ENCODE measurements around the gene GATAD2A. TPM values are rescaled to one million over a fixed set of nuclear protein-coding genes. Genes with fewer than 3 reads are reported as not detected.

The GATAD2A gene
- polyA plus RNA-seq, 3 donors = 46.4 to 58.0 (median 54.2) TPM

- DNase-seq (ENCODE audit: extremely low read depth in 1 of 11, low read depth in 9 of 11, low spot score in 4 of 11) = no peak
Measured at GRCh38 chr19:19477705-19478383, 72.4 kb downstream of the GATAD2A start.

- DNase-seq (ENCODE audit: extremely low read depth in 1 of 11, low read depth in 9 of 11, low spot score in 4 of 11) = no peak
Measured at GRCh38 chr19:19480688-19481087, 75.2 kb downstream of the GATAD2A start.

GRCh38 chr19:19482809-19483596, 77.5 kb downstream of the GATAD2A start:
- no peak for DNase-seq (ENCODE audit: extremely low read depth in 1 of 11, low read depth in 9 of 11, low spot score in 4 of 11)

- DNase-seq (ENCODE audit: extremely low read depth in 1 of 11, low read depth in 9 of 11, low spot score in 4 of 11) = no peak
Measured at GRCh38 chr19:19485161-19485997, 79.9 kb downstream of the GATAD2A start.

GRCh38 chr19:19485998-19486290, 80.5 kb downstream of the GATAD2A start:
- no peak for DNase-seq (ENCODE audit: extremely low read depth in 1 of 11, low read depth in 9 of 11, low spot score in 4 of 11)

GRCh38 chr19:19486343-19487076, 81.0 kb downstream of the GATAD2A start:
- no peak for DNase-seq (ENCODE audit: extremely low read depth in 1 of 11, low read depth in 9 of 11, low spot score in 4 of 11)

GRCh38 chr19:19487077-19487949, 81.8 kb downstream of the GATAD2A start:
- no peak for DNase-seq (ENCODE audit: extremely low read depth in 1 of 11, low read depth in 9 of 11, low spot score in 4 of 11)

GRCh38 chr19:19487950-19488874, 82.7 kb downstream of the GATAD2A start:
- DNase-seq (ENCODE audit: extremely low read depth in 1 of 11, low read depth in 9 of 11, low spot score in 4 of 11) = no peak

- DNase-seq (ENCODE audit: extremely low read depth in 1 of 11, low read depth in 9 of 11, low spot score in 4 of 11) = peak; percentile 77 to 95 (median 87)
Measured at GRCh38 chr19:19488875-19489690, 83.6 kb downstream of the GATAD2A start.

GRCh38 chr19:19489804-19490204, 84.3 kb downstream of the GATAD2A start:
- DNase-seq (ENCODE audit: extremely low read depth in 1 of 11, low read depth in 9 of 11, low spot score in 4 of 11) = no peak

- DNase-seq (ENCODE audit: extremely low read depth in 1 of 11, low read depth in 9 of 11, low spot score in 4 of 11) = peak; percentile 72 to 90 (median 81)
Measured at GRCh38 chr19:19490214-19490968, 84.9 kb downstream of the GATAD2A start.

GRCh38 chr19:19491321-19492025, 86.0 kb downstream of the GATAD2A start:
- DNase-seq (ENCODE audit: extremely low read depth in 1 of 11, low read depth in 9 of 11, low spot score in 4 of 11) = no peak

GRCh38 chr19:19492026-19492610, 86.6 kb downstream of the GATAD2A start:
- no peak for DNase-seq (ENCODE audit: extremely low read depth in 1 of 11, low read depth in 9 of 11, low spot score in 4 of 11)

GRCh38 chr19:19493841-19494546, 88.5 kb downstream of the GATAD2A start:
- no peak for DNase-seq (ENCODE audit: extremely low read depth in 1 of 11, low read depth in 9 of 11, low spot score in 4 of 11)

All from renal cortex interstitium (tissue), 11 donors.